Erythroblast (primary cell): ENCODE measurements around the gene GSTCD.
"Not testable (repeated sequence)": the region's sequence is repeated elsewhere in the genome, so short reads cannot be mapped to it uniquely, and the experiment has no call there.

Experiments used
- GATA1 ChIP-seq: IDR thresholded peaks from 2 replicates; pipeline ENCODE4 v1.6.1; 2011; ENCODE audit warnings: low read depth, mild to moderate bottlenecking, control low read depth, low read length, moderate library complexity
- POLR2A ChIP-seq: IDR thresholded peaks from 2 replicates; pipeline ENCODE4 v1.6.1; 2011; ENCODE audit warnings: mild to moderate bottlenecking, low read length

DNA sequence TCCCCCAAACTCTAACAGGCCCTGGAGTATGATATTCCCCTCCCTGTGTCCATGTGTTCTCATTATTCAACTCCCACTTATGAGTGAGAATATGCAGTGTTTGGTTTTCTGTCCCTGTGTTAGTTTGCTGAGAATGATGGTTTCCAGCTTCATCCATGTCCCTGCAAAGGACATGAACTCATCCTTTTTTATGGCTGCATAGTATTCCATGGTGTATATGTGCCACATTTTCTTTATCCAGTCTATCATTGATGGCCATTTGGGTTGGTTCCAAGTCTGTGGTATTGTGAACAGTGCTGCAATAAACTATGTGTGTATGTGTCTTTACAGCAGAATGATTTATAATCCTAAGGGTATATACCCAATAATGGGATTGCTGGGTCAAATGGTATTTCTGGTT is 61.9 kb downstream of the GSTCD start:
- TF ChIP-seq POLR2A, GATA1: not testable (repeated sequence)
